HUES48 (cell line): ENCODE data around the gene PBLD.

Experiments
- H3K27ac ChIP-seq: one replicate; pipeline ENCODE4 v1.7.0; 2013; ENCODE audit warnings: low read depth, low read length, inconsistent platforms
- H3K27me3 ChIP-seq: 2 replicates; pipeline ENCODE4 v1.6.1; 2013; ENCODE audit warnings: mild to moderate bottlenecking, low read length; ENCODE audit not compliant: control insufficient read depth, insufficient read depth
- H3K36me3 ChIP-seq: 2 replicates; pipeline ENCODE4 v1.6.1; 2013; ENCODE audit warnings: low read length; ENCODE audit not compliant: control insufficient read depth, insufficient read depth
- H3K4me1 ChIP-seq: 2 replicates; pipeline ENCODE4 v1.6.1; 2013; ENCODE audit warnings: mild to moderate bottlenecking, low read length; ENCODE audit not compliant: control insufficient read depth, insufficient read depth
- H3K4me3 ChIP-seq: 2 replicates; pipeline ENCODE4 v1.5.1; 2013; ENCODE audit warnings: mild to moderate bottlenecking, low read depth, low read length
- H3K9ac ChIP-seq: 2 replicates; pipeline ENCODE4 v1.6.1; 2013; ENCODE audit warnings: mild to moderate bottlenecking, low read depth, low read length, moderate library complexity
- H3K9me3 ChIP-seq: 2 replicates; pipeline ENCODE4 v1.6.1; 2013; ENCODE audit warnings: low read length; ENCODE audit not compliant: control insufficient read depth, insufficient read depth

PBLD gene

DNA sequence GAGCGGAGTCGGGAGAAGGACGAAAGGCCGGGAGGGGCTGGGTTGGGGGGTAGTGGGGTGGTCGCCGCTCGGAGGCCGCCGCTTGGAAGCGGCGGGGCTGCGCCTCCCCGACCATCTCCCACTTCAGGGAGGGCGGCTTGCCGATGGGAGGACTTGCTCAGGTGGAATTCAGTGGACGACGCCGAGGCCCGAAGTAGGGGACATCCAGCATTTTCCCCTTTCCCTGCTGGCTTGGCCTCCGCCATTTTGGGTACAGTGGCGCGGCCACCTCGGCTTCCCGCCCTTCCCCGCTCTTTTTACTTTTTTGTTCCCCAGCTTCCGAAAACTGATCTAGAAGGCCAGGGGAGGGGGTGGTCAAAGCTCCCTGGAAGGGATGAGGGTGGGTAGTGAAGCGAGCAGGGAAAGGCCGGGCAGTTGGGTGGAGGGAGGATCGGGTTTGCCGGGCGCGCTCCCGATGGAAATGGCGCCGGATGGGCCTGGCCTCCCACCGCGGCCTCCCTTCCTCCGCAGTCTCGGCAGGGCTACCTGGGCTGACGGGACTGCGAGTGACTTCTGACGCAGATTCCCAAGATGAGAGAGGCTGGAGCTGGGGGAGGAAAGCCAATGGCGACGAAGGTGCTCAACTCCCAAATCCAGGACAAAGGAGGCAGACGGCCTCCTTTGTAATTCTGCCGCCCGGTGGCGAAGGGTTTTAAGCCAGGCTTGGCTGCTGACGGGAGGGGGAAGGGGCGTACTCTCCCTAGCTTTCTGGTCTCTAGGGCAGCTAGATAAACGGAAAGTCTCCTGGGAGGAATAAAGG is at the start of gene PBLD:
Gene PBLD (minus strand): TSS at position 670 of the 799 bp plus-strand sequence. CDS start 26,084 bp downstream, outside the sequence.
- Histone ChIP-seq H3K4me1 (peaks cover 34% of the 10 kb centered on the region), H3K4me3 (peak within 1 kb of the TSS; percentile 80), H3K27me3 (no peaks in the 10 kb centered on the region), H3K36me3 (peaks cover 23% of the 10 kb centered on the region), H3K9ac (peak within 1 kb of the TSS; percentile 99), H3K9me3 (no peaks in the 10 kb centered on the region), H3K27ac (peak within 1 kb of the TSS; percentile 99)

DNA sequence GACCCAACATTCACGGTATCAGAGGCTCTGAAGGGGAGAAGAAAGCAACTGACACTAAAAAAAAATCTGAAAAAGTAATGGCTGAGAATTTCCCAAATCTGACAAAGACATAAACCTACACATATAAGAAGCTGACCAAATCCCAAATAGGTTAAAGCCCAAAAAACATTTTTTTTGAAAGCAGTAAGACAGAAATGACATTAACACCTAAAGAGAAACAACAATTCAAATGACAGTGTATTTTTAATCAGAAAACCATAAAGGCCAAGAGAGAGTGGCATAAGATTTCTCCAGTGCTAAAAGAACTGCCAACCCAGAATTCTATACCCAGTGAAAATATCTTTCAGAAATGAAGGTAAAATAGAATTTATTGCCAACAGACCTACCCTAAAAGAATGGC is 38.9 kb upstream of the PBLD start:
- peaks cover 26% of the 10 kb centered on the region for H3K36me3 ChIP-seq
- no peaks in the 10 kb centered on the region for H3K27me3 ChIP-seq
- H3K9ac ChIP-seq, result no peak overlapping the region
- no peak overlapping the region for H3K4me3 ChIP-seq
- H3K4me1 ChIP-seq, result no peaks in the 10 kb centered on the region
- peaks cover 3% of the 10 kb centered on the region; the same call in 1 of the 2 replicates for H3K9me3 ChIP-seq
- H3K27ac ChIP-seq, result no peak overlapping the region

DNA sequence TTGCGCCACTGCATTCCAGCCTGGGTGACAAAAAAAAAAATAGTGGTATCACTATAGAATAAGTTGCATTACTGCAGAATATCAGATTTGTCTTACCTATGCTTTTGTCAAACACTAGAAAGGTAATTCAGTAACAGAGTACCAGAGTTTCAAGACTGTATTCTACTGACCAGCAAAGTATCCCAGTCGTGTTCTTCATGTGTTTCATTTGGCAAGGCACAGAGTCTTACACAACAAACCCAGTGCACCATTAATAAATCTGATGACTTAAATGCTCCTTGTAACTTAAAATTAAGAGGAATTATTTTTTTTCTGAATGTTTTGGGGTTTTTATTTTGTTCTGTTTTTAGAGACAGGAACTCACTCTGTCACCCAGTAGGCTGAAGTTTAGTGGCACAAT is 34.4 kb upstream of the PBLD start:
- Histone ChIP-seq H3K27ac (no peak overlapping the region), H3K9ac (no peak overlapping the region), H3K4me3 (no peak overlapping the region), H3K36me3 (peaks cover 25% of the 10 kb centered on the region), H3K4me1 (no peaks in the 10 kb centered on the region), H3K9me3 (no peaks in the 10 kb centered on the region), H3K27me3 (no peaks in the 10 kb centered on the region)

GRCh38 chr10:68366600-68366999 is 33.9 kb upstream of the PBLD start:
- Histone ChIP-seq H3K9ac (no peak overlapping the region), H3K27me3 (no peaks in the 10 kb centered on the region), H3K36me3 (peaks cover 29% of the 10 kb centered on the region), H3K4me3 (no peak overlapping the region), H3K9me3 (no peaks in the 10 kb centered on the region), H3K27ac (no peak overlapping the region), H3K4me1 (no peaks in the 10 kb centered on the region)

GRCh38 chr10:68365611-68366010 is 32.9 kb upstream of the PBLD start:
- Histone ChIP-seq H3K4me3 (no peak overlapping the region), H3K9ac (no peak overlapping the region), H3K27me3 (no peaks in the 10 kb centered on the region), H3K4me1 (no peaks in the 10 kb centered on the region), H3K9me3 (no peaks in the 10 kb centered on the region), H3K36me3 (peaks cover 31% of the 10 kb centered on the region), H3K27ac (no peak overlapping the region)

- peaks cover 26% of the 10 kb centered on the region for H3K36me3 ChIP-seq
These were observed 31.6 kb upstream of the PBLD start for GRCh38 chr10:68364101-68364886.

GRCh38 chr10:68362590-68362989 is 29.9 kb upstream of the PBLD start:
- Histone ChIP-seq H3K9me3 (no peaks in the 10 kb centered on the region), H3K27me3 (no peaks in the 10 kb centered on the region), H3K4me1 (no peaks in the 10 kb centered on the region), H3K27ac (no peak overlapping the region), H3K4me3 (no peak overlapping the region), H3K36me3 (peaks cover 30% of the 10 kb centered on the region), H3K9ac (no peak overlapping the region)

More at GRCh38 chr10:68364101-68364886, 31.6 kb upstream of the PBLD start:
- no peak overlapping the region for H3K4me3 ChIP-seq
- no peak overlapping the region for H3K9ac ChIP-seq
- no peak overlapping the region for H3K27ac ChIP-seq
- no peaks in the 10 kb centered on the region for H3K4me1 ChIP-seq
- H3K27me3 ChIP-seq, result no peaks in the 10 kb centered on the region
- no peaks in the 10 kb centered on the region for H3K9me3 ChIP-seq

DNA sequence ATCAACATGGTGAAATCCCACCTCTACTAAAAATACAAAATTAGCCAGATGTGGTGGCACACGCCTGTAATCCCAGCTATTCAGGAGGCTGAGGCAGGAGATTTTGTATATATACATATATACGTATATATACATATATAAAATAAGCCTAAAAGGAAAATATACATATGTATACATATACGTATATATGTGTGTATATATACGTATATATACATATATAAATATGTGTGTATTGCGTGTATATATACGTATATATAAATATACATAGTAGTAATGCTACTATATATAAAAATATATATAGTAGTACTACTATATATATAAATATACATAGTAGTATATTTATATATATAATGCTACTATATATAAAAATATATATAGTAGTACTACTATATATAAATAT is 26.5 kb upstream of the PBLD start:
- Histone ChIP-seq H3K36me3 (peaks cover 37% of the 10 kb centered on the region), H3K27me3 (no peaks in the 10 kb centered on the region), H3K9me3 (no peaks in the 10 kb centered on the region), H3K4me3 (no peak overlapping the region), H3K27ac (no peak overlapping the region), H3K9ac (no peak overlapping the region), H3K4me1 (no peaks in the 10 kb centered on the region)

GRCh38 chr10:68353537-68353936 is 20.8 kb upstream of the PBLD start:
- Histone ChIP-seq H3K9me3 (no peaks in the 10 kb centered on the region), H3K27ac (no peak overlapping the region), H3K36me3 (peaks cover 27% of the 10 kb centered on the region), H3K4me1 (no peaks in the 10 kb centered on the region), H3K4me3 (no peak overlapping the region), H3K27me3 (no peaks in the 10 kb centered on the region), H3K9ac (no peak overlapping the region)

GRCh38 chr10:68348265-68348741 is 15.6 kb upstream of the PBLD start:
- Histone ChIP-seq H3K36me3 (peaks cover 47% of the 10 kb centered on the region), H3K27me3 (no peaks in the 10 kb centered on the region), H3K9me3 (no peaks in the 10 kb centered on the region), H3K9ac (no peak overlapping the region), H3K27ac (no peak overlapping the region), H3K4me1 (no peaks in the 10 kb centered on the region), H3K4me3 (no peak overlapping the region)

DNA sequence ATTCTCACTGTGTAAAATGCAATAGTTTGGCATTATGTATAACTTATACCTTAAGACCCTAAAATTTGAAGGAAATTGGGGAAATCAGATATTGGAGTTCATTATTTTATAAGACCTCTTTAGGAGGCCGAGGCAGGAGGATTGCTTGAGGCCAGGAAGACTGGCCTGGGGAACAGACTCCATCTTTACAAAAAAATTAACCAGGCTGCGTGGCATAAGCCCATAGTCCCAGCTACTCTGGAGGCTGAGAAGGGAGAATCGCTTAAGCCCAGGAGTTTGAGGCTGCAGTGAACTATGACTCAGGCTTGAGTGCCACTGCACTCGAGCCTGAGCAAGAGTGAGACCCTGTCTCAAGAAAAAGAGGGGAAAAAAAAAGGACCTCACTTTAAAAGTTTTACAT is 14.0 kb upstream of the PBLD start:
- Histone ChIP-seq H3K4me1 (no peaks in the 10 kb centered on the region), H3K27me3 (no peaks in the 10 kb centered on the region), H3K4me3 (no peak overlapping the region), H3K9me3 (no peaks in the 10 kb centered on the region), H3K36me3 (peaks cover 50% of the 10 kb centered on the region), H3K27ac (no peak overlapping the region), H3K9ac (no peak overlapping the region)
